B cell (primary cell): ENCODE data around the gene COX7B. TPM values are rescaled to one million over a fixed set of nuclear protein-coding genes. Genes with fewer than 3 reads are reported as not detected.
"Not testable (repeated sequence)": the region's sequence is repeated elsewhere in the genome, so short reads cannot be mapped to it uniquely, and the experiment has no call there.

Source experiments
- ATAC-seq: fragments of 200-7000 bp; cut with Tn5 transposase; one replicate; pipeline ENCODE4 v1.10.0; 2021; ENCODE audit warnings: low read depth, mild to moderate bottlenecking, moderate number of reproducible peaks, moderate library complexity
- CTCF ChIA-PET: fragments of 350-600 bp; sonication (Branson Sonifier 250); formaldehyde crosslinking; loops from one replicate; lab custom pipeline; 2021; ENCODE audit warnings: antibody characterized with exemption, inconsistent platforms; lab: Charles Lee
- POLR2A ChIA-PET: fragments of 350-600 bp; sonication (Branson Sonifier 250); formaldehyde crosslinking; loops from one replicate; lab custom pipeline; 2021; ENCODE audit warnings: antibody characterized with exemption; lab: Charles Lee
- DNase-seq: peaks from one replicate; pipeline ENCODE4 v3.0.0; 2013
- H2AFZ ChIP-seq: 2 replicates; pipeline ENCODE4 v1.6.1; 2012; ENCODE audit warnings: mild to moderate bottlenecking, low read depth, low read length; ENCODE audit not compliant: insufficient read depth, poor library complexity, severe bottlenecking
- H3K27ac ChIP-seq, 2 donors: 1 replicate in 1 of 2; 2 replicates in 1 of 2; pipeline ENCODE4 v1.5.1; 2012 to 2013; ENCODE audit warnings: low read length in 2 of 2, mild to moderate bottlenecking in 2 of 2, moderate library complexity in 1 of 2
- H3K27me3 ChIP-seq, 4 experiments: fragments of 200-600 bp in 1 of 4; sonication (generic) in 1 of 4; replicated peaks in 1 of 4; 1 replicate in 2 of 4; 2 replicates in 2 of 4; pipeline versions ENCODE4 v1.6.1 to v1.7.0; 2013 to 2016; ENCODE audit warnings: low read length in 3 of 4, mild to moderate bottlenecking in 2 of 4, mixed read lengths in 1 of 4, moderate library complexity in 1 of 4; ENCODE audit not compliant: insufficient read depth in 4 of 4, control insufficient read depth in 3 of 4; ENCODE audit errors: control extremely low read depth in 1 of 4
- H3K36me3 ChIP-seq, 2 experiments: replicated peaks in 1 of 2; 1 replicate in 1 of 2; 2 replicates in 1 of 2; pipeline versions ENCODE4 v1.6.1 to v1.7.1; 2013; ENCODE audit warnings: low read length in 1 of 2; ENCODE audit not compliant: insufficient read depth in 2 of 2, control insufficient read depth in 1 of 2; ENCODE audit errors: control extremely low read depth in 1 of 2, extremely low read depth in 1 of 2
- H3K4me1 ChIP-seq, 2 donors: fragments of 200-600 bp in 1 of 2; sonication (generic) in 1 of 2; 1 replicate in 1 of 2; 2 replicates in 1 of 2; pipeline versions ENCODE4 v1.5.1 to v1.6.1; 2013 to 2017; ENCODE audit warnings: low read length in 2 of 2; ENCODE audit not compliant: control insufficient read depth in 2 of 2, insufficient read depth in 2 of 2
- H3K4me2 ChIP-seq: replicated peaks from 2 replicates; pipeline ENCODE3; 2012; ENCODE audit warnings: mild to moderate bottlenecking, low read depth, low read length; ENCODE audit not compliant: poor library complexity, severe bottlenecking
- H3K4me3 ChIP-seq, 5 experiments: fragments of 200-600 bp in 1 of 5; sonication (generic) in 1 of 5; 1 replicate in 3 of 5; 2 replicates in 2 of 5; pipeline versions ENCODE4 v1.5.1 to v1.7.0; 2011 to 2016; ENCODE audit warnings: low read length in 4 of 5, mild to moderate bottlenecking in 4 of 5, low read depth in 2 of 5, control low read depth in 1 of 5, moderate library complexity in 1 of 5; ENCODE audit not compliant: insufficient read depth in 1 of 5; ENCODE audit errors: control extremely low read depth in 1 of 5, extremely low read depth in 1 of 5
- H3K79me2 ChIP-seq: fragments of 200-600 bp; sonication (generic); one replicate; pipeline ENCODE4 v1.6.0; 2016; ENCODE audit warnings: low read length; ENCODE audit not compliant: control insufficient read depth, insufficient read depth
- H3K9ac ChIP-seq: fragments of 200-600 bp; sonication (generic); 2 replicates; pipeline ENCODE4 v1.6.1; 2017; ENCODE audit warnings: mild to moderate bottlenecking, low read length, moderate library complexity
- H3K9me3 ChIP-seq, 3 donors: one replicate each; pipeline versions ENCODE4 v1.6.1 to v1.7.1; 2013; ENCODE audit warnings: low read length in 2 of 3; ENCODE audit not compliant: control insufficient read depth in 2 of 3, insufficient read depth in 1 of 3; ENCODE audit errors: control extremely low read depth in 1 of 3
- H4K20me1 ChIP-seq: 2 replicates; pipeline ENCODE4 v1.6.0; 2012; ENCODE audit warnings: mild to moderate bottlenecking, low read length; ENCODE audit not compliant: insufficient read depth, control insufficient read depth, poor library complexity, severe bottlenecking
- H3K27ac Mint-ChIP-seq: one replicate; pipeline ENCODE4 v1.8.0; 2021; ENCODE audit warnings: mixed read lengths
- H3K27me3 Mint-ChIP-seq: one replicate; pipeline ENCODE4 v1.8.0; 2021; ENCODE audit warnings: mixed read lengths
- H3K4me1 Mint-ChIP-seq: one replicate; pipeline ENCODE4 v1.8.0; 2021; ENCODE audit warnings: mixed read lengths
- H3K4me3 Mint-ChIP-seq: one replicate; pipeline ENCODE4 v1.8.0; 2021; ENCODE audit warnings: mixed read lengths
- H3K9me3 Mint-ChIP-seq: one replicate; pipeline ENCODE4 v1.8.0; 2022; ENCODE audit warnings: mixed read lengths; ENCODE audit not compliant: insufficient read depth
- CTCF ChIP-seq: fragments of 200-600 bp; IDR thresholded peaks from one replicate; pipeline ENCODE4 v1.8.0; 2022; ENCODE audit warnings: antibody characterized with exemption, mild to moderate bottlenecking
- EZH2 ChIP-seq: IDR thresholded peaks from 2 replicates; pipeline ENCODE4 v1.6.1; 2012; ENCODE audit warnings: borderline replicate concordance, low read depth, mild to moderate bottlenecking, moderate library complexity, low read length; ENCODE audit not compliant: insufficient read depth, poor library complexity, severe bottlenecking
- WGBS: methylation state at CpG from one replicate; pipeline ENCODE4 v1.1.5; 2013; ENCODE audit warnings: missing lambda C conversion rate; ENCODE audit not compliant: insufficient coverage; 5-methylcytosine and 5-hydroxymethylcytosine counted together
- intact Hi-C: fragments of 100-400 bp; cut with micrococcal nuclease; formaldehyde crosslinking; loops from one replicate; pipeline ENCODE4 v1.10.0; 2022
- polyA plus RNA-seq: library from polyadenylated mRNA; depleted of rRNA; stranded (reverse); fragments of >200 nt; gene quantifications from 2 replicates; pipeline ENCODE4 v1.2.3, GENCODE V29; 2012
- total RNA-seq, 2 donors: library from RNA; stranded (reverse); fragments of 120-200 nt in 1 of 2; gene quantifications; 1 replicate in 1 of 2; 2 replicates in 1 of 2; pipeline versions ENCODE4 v1.2.3 to v1.2.4, GENCODE V29; 2013 to 2022

Gene COX7B
- total and polyA plus RNA-seq, 2 donors (not counting 1 experiment from before 2014, with no cell fraction given), result 91.1 to 352 TPM

- Mint-ChIP-seq H3K27ac (no peak overlapping the region), H3K4me1 (peaks cover 2% of the 10 kb centered on the region), H3K4me3 (no peak overlapping the region), H3K27me3 (no peaks in the 10 kb centered on the region), H3K9me3 (no peaks in the 10 kb centered on the region)
- DNase-seq (no peak), ATAC-seq (no peak)
- CTCF ChIA-PET, result no interaction called here
- TF ChIP-seq EZH2 (no peak), CTCF (no peak)
- Histone ChIP-seq H3K79me2 (peaks cover 3% of the 10 kb centered on the region), H3K9me3 (no peaks in the 10 kb centered on the region), H4K20me1 (no peaks in the 10 kb centered on the region), H3K27ac (no peak overlapping the region), H2AFZ (no peak overlapping the region), H3K4me1 (peaks cover 0 to under 1% of the 10 kb centered on the region in 2 donors), H3K4me3 (no peak overlapping the region), H3K9ac (no peak overlapping the region), H3K27me3 (no peaks in the 10 kb centered on the region), H3K36me3 (no peaks in the 10 kb centered on the region), H3K4me2 (no peak overlapping the region)
- WGBS, result 80% methylated on average over 1 of the region's 3 CpGs
- POLR2A ChIA-PET, result no interaction called here
- intact Hi-C loops, result no loop called here
Measured at GRCh38 chrX:77937291-77937690, 38.0 kb downstream of the COX7B start.

- H3K36me3 ChIP-seq, result no peaks in the 10 kb centered on the region
- ATAC-seq (no peak), DNase-seq (no peak)
- TF ChIP-seq CTCF (no peak), EZH2 (no peak)
- peaks cover 3% of the 10 kb centered on the region for H3K79me2 ChIP-seq
- intact Hi-C loops, result no loop called here
- H3K27ac Mint-ChIP-seq, result no peak overlapping the region
- H3K9ac ChIP-seq, result no peak overlapping the region
- H3K27ac ChIP-seq, result no peak overlapping the region
- POLR2A ChIA-PET, result no interaction called here
- H4K20me1 ChIP-seq, result no peaks in the 10 kb centered on the region
- no peak overlapping the region for H3K4me3 ChIP-seq
- WGBS, result no CpG with 5 or more reads among the region's 4 CpGs
- no peak overlapping the region for H3K4me2 ChIP-seq
- no peak overlapping the region for H3K4me3 Mint-ChIP-seq
- CTCF ChIA-PET, result no interaction called here
- H2AFZ ChIP-seq, result no peak overlapping the region
- H3K27me3 Mint-ChIP-seq, result no peaks in the 10 kb centered on the region
- H3K4me1 Mint-ChIP-seq, result peaks cover 3% of the 10 kb centered on the region
- H3K9me3 ChIP-seq, result no peaks in the 10 kb centered on the region
- H3K9me3 Mint-ChIP-seq, result no peaks in the 10 kb centered on the region
- peaks cover 4 to 8% of the 10 kb centered on the region in 2 donors for H3K4me1 ChIP-seq
- H3K27me3 ChIP-seq, result no peaks in the 10 kb centered on the region
Measured at GRCh38 chrX:77938083-77938680, 38.9 kb downstream of the COX7B start.

- H3K9ac ChIP-seq, H3K4me3 Mint-ChIP-seq, H3K4me2 ChIP-seq, H3K4me1 Mint-ChIP-seq, H3K4me1 ChIP-seq, CTCF ChIA-PET, H4K20me1 ChIP-seq, POLR2A ChIA-PET, H2AFZ ChIP-seq, H3K27me3 Mint-ChIP-seq, H3K27ac ChIP-seq, H3K9me3 ChIP-seq, ATAC-seq, H3K9me3 Mint-ChIP-seq, H3K27ac Mint-ChIP-seq, H3K4me3 ChIP-seq, intact Hi-C loops, H3K36me3 ChIP-seq, H3K27me3 ChIP-seq, DNase-seq: not testable (repeated sequence)
- peaks cover 28% of the 10 kb centered on the region for H3K79me2 ChIP-seq
- WGBS, result no CpG with 5 or more reads among the region's 6 CpGs
Measured at GRCh38 chrX:77945031-77945430, 45.8 kb downstream of the COX7B start.
